MM.1S (cell line): ENCODE data around the gene TGFBR2.

Experiments used
- DNase-seq: peaks from one replicate; pipeline ENCODE4 v3.0.0-alpha.2; 2015
- H2AFZ ChIP-seq: fragments of 300-600 bp; sonication (generic); 2 replicates; pipeline ENCODE4 v1.6.0; 2016; ENCODE audit warnings: antibody characterized with exemption, low read length
- H3F3A ChIP-seq: fragments of 300-600 bp; sonication (generic); 2 replicates; pipeline ENCODE4 v1.6.1; 2016; ENCODE audit warnings: mild to moderate bottlenecking, antibody characterized with exemption, low read length, moderate library complexity, mixed read lengths; ENCODE audit not compliant: insufficient read depth
- H3K27ac ChIP-seq: fragments of 300-600 bp; sonication (generic); 2 replicates; pipeline ENCODE4 v1.5.1; 2016; ENCODE audit warnings: mild to moderate bottlenecking, low read length
- H3K27me3 ChIP-seq: fragments of 300-600 bp; sonication (generic); replicated peaks from 2 replicates; pipeline ENCODE4 v1.6.0; 2016; ENCODE audit warnings: low read length; ENCODE audit not compliant: insufficient read depth
- H3K36me3 ChIP-seq: fragments of 300-600 bp; sonication (generic); replicated peaks from 2 replicates; pipeline ENCODE4 v1.6.1; 2016; ENCODE audit warnings: mild to moderate bottlenecking, low read length, mixed read lengths; ENCODE audit not compliant: insufficient read depth
- H3K4me1 ChIP-seq: fragments of 300-600 bp; sonication (generic); 2 replicates; pipeline ENCODE4 v1.6.1; 2016; ENCODE audit warnings: low read length, mixed read lengths
- H3K4me2 ChIP-seq: fragments of 300-600 bp; sonication (generic); 2 replicates; pipeline ENCODE4 v1.6.0; 2016; ENCODE audit warnings: low read depth, low read length
- H3K4me3 ChIP-seq: fragments of 300-600 bp; sonication (generic); 2 replicates; pipeline ENCODE4 v1.5.1; 2016; ENCODE audit warnings: low read length, mixed read lengths
- H3K79me2 ChIP-seq: fragments of 300-600 bp; sonication (generic); 2 replicates; pipeline ENCODE4 v1.6.1; 2016; ENCODE audit warnings: mixed run types, low read length, mixed read lengths
- H3K9ac ChIP-seq: fragments of 300-600 bp; sonication (generic); 2 replicates; pipeline ENCODE4 v1.6.1; 2016; ENCODE audit warnings: low read length, mixed read lengths
- H3K9me2 ChIP-seq: fragments of 300-600 bp; sonication (generic); replicated peaks from 2 replicates; pipeline ENCODE4 v1.6.1; 2016; ENCODE audit warnings: mild to moderate bottlenecking, low read length, mixed read lengths; ENCODE audit not compliant: insufficient read depth
- H3K9me3 ChIP-seq: fragments of 300-600 bp; sonication (generic); replicated peaks from 2 replicates; pipeline ENCODE4 v1.6.1; 2016; ENCODE audit warnings: mild to moderate bottlenecking, low read length, mixed read lengths; ENCODE audit not compliant: insufficient read depth
- H4K20me1 ChIP-seq: fragments of 300-600 bp; sonication (generic); 2 replicates; pipeline ENCODE4 v1.6.1; 2016; ENCODE audit warnings: mild to moderate bottlenecking, low read length, moderate library complexity, mixed read lengths; ENCODE audit not compliant: insufficient read depth
- EZH2 ChIP-seq: fragments of 300-600 bp; sonication (generic); optimal IDR thresholded peaks from 2 replicates; pipeline ENCODE3; 2017; ENCODE audit warnings: low read depth, mild to moderate bottlenecking, antibody characterized with exemption, low read length, mixed read lengths
- EZH2phosphoT487 ChIP-seq: fragments of 300-600 bp; sonication (generic); IDR thresholded peaks from 2 replicates; pipeline ENCODE4 v1.6.1; 2018; ENCODE audit warnings: antibody characterized with exemption, low read length
- TF ChIP-seq, protein P1 (sequence below): fragments of 300-600 bp; sonication (generic); IDR thresholded peaks from 2 replicates; pipeline ENCODE4 v1.5.1; 2016; ENCODE audit warnings: antibody characterized with exemption, low read length, mixed read lengths

TGFBR2 gene

DNA sequence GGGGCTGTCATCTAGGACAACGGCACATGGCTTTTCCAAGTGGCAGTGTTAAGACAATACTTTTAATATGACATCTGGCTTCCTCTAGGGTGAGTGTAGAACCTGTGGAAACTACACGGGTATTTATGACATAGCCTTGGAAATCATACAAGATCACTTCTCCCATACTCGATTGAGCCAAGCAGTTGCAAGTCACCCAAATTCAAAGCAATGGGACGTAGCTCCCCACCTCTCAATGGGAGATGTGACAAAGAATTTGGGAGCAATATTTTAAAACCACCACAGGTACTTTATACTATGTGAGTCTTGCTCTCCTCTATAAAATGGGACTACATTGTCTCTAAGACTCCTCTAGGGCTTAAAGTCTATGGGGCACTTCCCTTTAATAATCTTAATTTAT is 93.5 kb downstream of the TGFBR2 start:
- H3K36me3 ChIP-seq: no peaks in the 10 kb centered on the region
- TF ChIP-seq, protein P1, sequence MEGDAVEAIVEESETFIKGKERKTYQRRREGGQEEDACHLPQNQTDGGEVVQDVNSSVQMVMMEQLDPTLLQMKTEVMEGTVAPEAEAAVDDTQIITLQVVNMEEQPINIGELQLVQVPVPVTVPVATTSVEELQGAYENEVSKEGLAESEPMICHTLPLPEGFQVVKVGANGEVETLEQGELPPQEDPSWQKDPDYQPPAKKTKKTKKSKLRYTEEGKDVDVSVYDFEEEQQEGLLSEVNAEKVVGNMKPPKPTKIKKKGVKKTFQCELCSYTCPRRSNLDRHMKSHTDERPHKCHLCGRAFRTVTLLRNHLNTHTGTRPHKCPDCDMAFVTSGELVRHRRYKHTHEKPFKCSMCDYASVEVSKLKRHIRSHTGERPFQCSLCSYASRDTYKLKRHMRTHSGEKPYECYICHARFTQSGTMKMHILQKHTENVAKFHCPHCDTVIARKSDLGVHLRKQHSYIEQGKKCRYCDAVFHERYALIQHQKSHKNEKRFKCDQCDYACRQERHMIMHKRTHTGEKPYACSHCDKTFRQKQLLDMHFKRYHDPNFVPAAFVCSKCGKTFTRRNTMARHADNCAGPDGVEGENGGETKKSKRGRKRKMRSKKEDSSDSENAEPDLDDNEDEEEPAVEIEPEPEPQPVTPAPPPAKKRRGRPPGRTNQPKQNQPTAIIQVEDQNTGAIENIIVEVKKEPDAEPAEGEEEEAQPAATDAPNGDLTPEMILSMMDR: no peak
- no peak for TF ChIP-seq EZH2phosphoT487
- no peak for TF ChIP-seq EZH2

GRCh38 chr3:30700702-30701321 is 94.4 kb downstream of the TGFBR2 start:
- no peaks in the 10 kb centered on the region for H3K9me3 ChIP-seq
- peaks cover 10% of the 10 kb centered on the region for H3K4me1 ChIP-seq
- H3K4me2 ChIP-seq: no peak overlapping the region
- H3F3A ChIP-seq: no peaks in the 10 kb centered on the region
- H3K9me2 ChIP-seq: no peaks in the 10 kb centered on the region
- H3K27ac ChIP-seq: no peak overlapping the region
- H2AFZ ChIP-seq: no peak overlapping the region
- TF ChIP-seq EZH2phosphoT487 (no peak), EZH2 (no peak)
- TF ChIP-seq, protein P1: no peak
- H3K36me3 ChIP-seq: no peaks in the 10 kb centered on the region
- no peak overlapping the region for H3K4me3 ChIP-seq
- H3K79me2 ChIP-seq: no peaks in the 10 kb centered on the region
- no peaks in the 10 kb centered on the region for H3K27me3 ChIP-seq
- DNase-seq: no peak
- no peak overlapping the region for H3K9ac ChIP-seq
- no peaks in the 10 kb centered on the region for H4K20me1 ChIP-seq

More for the DNA sequence above, 93.5 kb downstream of the TGFBR2 start:
- no peaks in the 10 kb centered on the region for H3K27me3 ChIP-seq
- no peaks in the 10 kb centered on the region for H3F3A ChIP-seq
- H3K9me2 ChIP-seq: no peaks in the 10 kb centered on the region
- H3K4me1 ChIP-seq: peaks cover 10% of the 10 kb centered on the region
- H3K27ac ChIP-seq: no peak overlapping the region
- H3K4me2 ChIP-seq: no peak overlapping the region
- H3K79me2 ChIP-seq: no peaks in the 10 kb centered on the region
- no peaks in the 10 kb centered on the region for H3K9me3 ChIP-seq
- H3K4me3 ChIP-seq: no peak overlapping the region
- H3K9ac ChIP-seq: no peak overlapping the region
- no peak for DNase-seq
- no peak overlapping the region for H2AFZ ChIP-seq
- no peaks in the 10 kb centered on the region for H4K20me1 ChIP-seq

GRCh38 chr3:30702038-30702827 is 95.8 kb downstream of the TGFBR2 start:
- H3F3A ChIP-seq: no peaks in the 10 kb centered on the region
- no peak overlapping the region for H3K27ac ChIP-seq
- no peaks in the 10 kb centered on the region for H3K27me3 ChIP-seq
- no peak overlapping the region for H3K4me2 ChIP-seq
- no peaks in the 10 kb centered on the region for H3K36me3 ChIP-seq
- no peak for DNase-seq
- no peaks in the 10 kb centered on the region for H3K9me3 ChIP-seq
- no peak overlapping the region for H3K9ac ChIP-seq
- H3K4me1 ChIP-seq: no peaks in the 10 kb centered on the region
- no peaks in the 10 kb centered on the region for H3K9me2 ChIP-seq
- H3K79me2 ChIP-seq: no peaks in the 10 kb centered on the region
- H2AFZ ChIP-seq: no peak overlapping the region
- no peaks in the 10 kb centered on the region for H4K20me1 ChIP-seq
- H3K4me3 ChIP-seq: no peak overlapping the region
- TF ChIP-seq, protein P1: no peak
- TF ChIP-seq EZH2phosphoT487: no peak
- TF ChIP-seq EZH2: no peak
